ENCODE data around the gene ZNF814. TPM values are rescaled to one million over a fixed set of nuclear protein-coding genes. Genes with fewer than 3 reads are reported as not detected.
"Not testable (repeated sequence)": the region's sequence is repeated elsewhere in the genome, so short reads cannot be mapped to it uniquely, and the experiment has no call there.

The ZNF814 gene
- total RNA-seq, 1 experiment from 2014 or later, result 44.3 TPM

DNA sequence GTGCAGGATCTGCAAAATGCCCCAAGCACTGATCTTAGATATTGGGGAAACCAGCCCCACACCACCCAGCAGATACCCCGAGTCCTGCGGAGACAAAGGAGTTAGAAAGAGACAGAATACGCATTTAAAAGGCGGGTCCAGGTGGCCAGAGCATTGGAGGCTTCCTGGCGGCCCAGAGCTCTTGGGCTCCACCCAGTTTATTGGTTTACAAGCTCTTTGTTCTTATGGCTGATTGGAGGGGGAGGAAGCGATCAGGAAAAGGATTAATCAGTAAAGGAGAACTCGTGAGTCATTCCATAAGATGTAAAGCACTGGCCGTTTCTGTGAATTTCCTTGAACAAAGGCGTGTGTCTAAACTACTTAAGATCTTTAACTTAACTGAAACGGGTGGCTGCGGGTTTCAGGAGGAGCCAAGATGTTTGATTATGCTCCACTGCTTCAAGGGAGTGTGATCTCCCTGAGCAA, 38.3 kb downstream of the ZNF814 start:
- Histone ChIP-seq H3K36me3 (ENCODE audit: insufficient read depth, low read length, poor library complexity, severe bottlenecking) (peaks cover 21% of the 10 kb centered on the region), H3K27ac (ENCODE audit: low read depth, low read length, poor library complexity, severe bottlenecking) (peak overlapping the region; percentile 86), H3K4me1 (ENCODE audit: insufficient read depth, low read length, poor library complexity, severe bottlenecking) (no peaks in the 10 kb centered on the region), H3K27me3 (replicated peaks; ENCODE audit: insufficient read depth, low read depth, low read length, poor library complexity) (no peaks in the 10 kb centered on the region), H3K4me3 (ENCODE audit: low read depth, low read length, poor library complexity, severe bottlenecking) (peak overlapping the region; percentile 81), H3K9me3 (ENCODE audit: low read depth, low read length, poor library complexity, severe bottlenecking) (no peaks in the 10 kb centered on the region)
- ChIA-PET POLR2A (ENCODE audit: low non-redundant PET) (no interaction called here), CTCF (no interaction called here)
- TF ChIP-seq EZH2 (IDR thresholded peaks at IDR 0.05; ENCODE audit: borderline replicate concordance, low read depth, low read length, poor library complexity, severe bottlenecking), result no peak
- TF ChIP-seq, protein P1, sequence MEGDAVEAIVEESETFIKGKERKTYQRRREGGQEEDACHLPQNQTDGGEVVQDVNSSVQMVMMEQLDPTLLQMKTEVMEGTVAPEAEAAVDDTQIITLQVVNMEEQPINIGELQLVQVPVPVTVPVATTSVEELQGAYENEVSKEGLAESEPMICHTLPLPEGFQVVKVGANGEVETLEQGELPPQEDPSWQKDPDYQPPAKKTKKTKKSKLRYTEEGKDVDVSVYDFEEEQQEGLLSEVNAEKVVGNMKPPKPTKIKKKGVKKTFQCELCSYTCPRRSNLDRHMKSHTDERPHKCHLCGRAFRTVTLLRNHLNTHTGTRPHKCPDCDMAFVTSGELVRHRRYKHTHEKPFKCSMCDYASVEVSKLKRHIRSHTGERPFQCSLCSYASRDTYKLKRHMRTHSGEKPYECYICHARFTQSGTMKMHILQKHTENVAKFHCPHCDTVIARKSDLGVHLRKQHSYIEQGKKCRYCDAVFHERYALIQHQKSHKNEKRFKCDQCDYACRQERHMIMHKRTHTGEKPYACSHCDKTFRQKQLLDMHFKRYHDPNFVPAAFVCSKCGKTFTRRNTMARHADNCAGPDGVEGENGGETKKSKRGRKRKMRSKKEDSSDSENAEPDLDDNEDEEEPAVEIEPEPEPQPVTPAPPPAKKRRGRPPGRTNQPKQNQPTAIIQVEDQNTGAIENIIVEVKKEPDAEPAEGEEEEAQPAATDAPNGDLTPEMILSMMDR (conservative IDR thresholded peaks at IDR 0.05; ENCODE audit: low read depth, low read length), result no peak
- DNase-seq (ENCODE audit: low spot score), result peak; percentile 58
- intact Hi-C loops (cut with micrococcal nuclease; ENCODE audit: unreplicated experiment), result no loop called here
- no TSS peak for BruUV-seq (replicated peaks)

DNA sequence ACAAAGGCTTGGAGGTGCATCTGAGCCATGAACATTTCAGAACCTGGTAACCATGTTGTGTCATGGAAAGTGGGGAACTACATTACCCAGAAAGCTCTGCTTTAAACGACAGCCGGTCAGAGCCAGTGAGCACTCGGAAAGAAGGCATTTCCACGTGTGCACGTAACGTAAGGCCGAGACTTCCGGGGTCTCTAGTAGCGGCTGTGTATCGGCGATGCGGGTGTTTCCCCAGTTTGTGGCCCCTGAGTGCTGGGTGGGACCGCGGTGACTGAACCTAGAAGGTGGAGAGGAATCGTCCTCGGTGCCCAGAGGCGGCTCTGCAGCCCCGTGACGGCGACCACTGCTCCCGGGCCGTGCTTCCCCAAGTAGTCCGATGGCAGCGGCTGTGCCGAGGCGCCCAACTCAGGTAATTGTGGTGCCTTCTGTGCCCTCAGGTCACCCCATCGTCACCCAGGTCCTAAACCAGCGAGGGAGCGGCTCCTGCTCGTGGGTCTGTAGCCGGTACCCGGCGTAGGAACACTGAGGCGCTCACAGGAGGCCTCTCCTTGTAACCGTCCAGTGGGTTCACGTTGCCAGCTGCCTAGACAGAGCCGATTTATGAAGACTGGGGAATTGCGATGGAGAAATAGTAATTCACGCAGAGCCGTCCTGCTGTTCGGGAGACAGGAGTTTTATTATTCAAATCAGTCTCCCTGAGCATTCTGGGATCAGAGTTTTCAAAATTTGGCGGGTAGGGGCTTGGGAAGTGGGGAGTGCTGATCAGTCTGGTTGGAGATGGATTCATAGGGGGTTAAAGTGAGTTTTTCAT, 39.0 kb downstream of the ZNF814 start, which contains the start of gene ZNF587:
Gene ZNF587, plus strand, starts transcription at position 194 of the 808 bp plus-strand sequence. Its CDS starts 180 bp downstream, at position 374.
- H3K9me3 ChIP-seq (ENCODE audit: low read depth, low read length, poor library complexity, severe bottlenecking); CTCF ChIA-PET; POLR2A ChIA-PET (ENCODE audit: low non-redundant PET); H3K4me1 ChIP-seq (ENCODE audit: insufficient read depth, low read length, poor library complexity, severe bottlenecking); intact Hi-C loops (cut with micrococcal nuclease; ENCODE audit: unreplicated experiment); H3K27me3 ChIP-seq (replicated peaks; ENCODE audit: insufficient read depth, low read depth, low read length, poor library complexity): not testable (repeated sequence)
- Histone ChIP-seq H3K4me3 (ENCODE audit: low read depth, low read length, poor library complexity, severe bottlenecking) (peak within 1 kb of the TSS; percentile 81), H3K27ac (ENCODE audit: low read depth, low read length, poor library complexity, severe bottlenecking) (peak within 1 kb of the TSS; percentile 86), H3K36me3 (ENCODE audit: insufficient read depth, low read length, poor library complexity, severe bottlenecking) (peaks cover 17% of the 10 kb centered on the region)
- DNase-seq (ENCODE audit: low spot score), result peak; percentile 91
- BruUV-seq (replicated peaks), result TSS peak; percentile 61

DNA sequence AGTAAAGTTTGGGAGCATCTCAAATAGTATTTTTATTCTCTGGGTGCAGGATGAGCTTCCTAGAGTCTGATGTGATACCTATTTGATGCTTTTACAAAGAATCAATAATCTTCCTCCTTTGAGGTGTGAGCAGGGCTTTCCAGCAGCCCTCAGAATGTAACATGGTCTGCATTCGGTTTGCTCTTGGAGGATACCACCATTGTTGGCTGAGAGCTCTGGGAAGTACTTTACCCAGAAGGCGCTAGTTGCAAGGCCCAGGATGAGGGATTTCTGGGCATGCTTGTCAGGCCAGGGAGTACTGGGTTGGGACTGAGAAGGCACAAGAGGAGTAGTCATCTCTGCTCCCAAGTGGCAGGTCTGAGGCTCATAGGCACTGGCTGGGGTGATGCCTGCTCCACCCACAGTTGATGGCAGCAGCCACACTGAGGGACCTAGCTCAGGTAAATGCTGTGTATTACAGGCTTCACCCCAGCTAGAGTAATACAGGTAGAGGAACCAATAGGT, 39.6 kb downstream of the ZNF814 start:
- CTCF ChIA-PET; H3K9me3 ChIP-seq (ENCODE audit: low read depth, low read length, poor library complexity, severe bottlenecking); H3K4me1 ChIP-seq (ENCODE audit: insufficient read depth, low read length, poor library complexity, severe bottlenecking); BruUV-seq (replicated peaks); H3K27me3 ChIP-seq (replicated peaks; ENCODE audit: insufficient read depth, low read depth, low read length, poor library complexity); H3K27ac ChIP-seq (ENCODE audit: low read depth, low read length, poor library complexity, severe bottlenecking); DNase-seq (ENCODE audit: low spot score); intact Hi-C loops (cut with micrococcal nuclease; ENCODE audit: unreplicated experiment); POLR2A ChIA-PET (ENCODE audit: low non-redundant PET): not testable (repeated sequence)
- peaks cover 14% of the 10 kb centered on the region for H3K36me3 ChIP-seq (ENCODE audit: insufficient read depth, low read length, poor library complexity, severe bottlenecking)
- H3K4me3 ChIP-seq (ENCODE audit: low read depth, low read length, poor library complexity, severe bottlenecking), result peak overlapping the region; percentile 81

DNA sequence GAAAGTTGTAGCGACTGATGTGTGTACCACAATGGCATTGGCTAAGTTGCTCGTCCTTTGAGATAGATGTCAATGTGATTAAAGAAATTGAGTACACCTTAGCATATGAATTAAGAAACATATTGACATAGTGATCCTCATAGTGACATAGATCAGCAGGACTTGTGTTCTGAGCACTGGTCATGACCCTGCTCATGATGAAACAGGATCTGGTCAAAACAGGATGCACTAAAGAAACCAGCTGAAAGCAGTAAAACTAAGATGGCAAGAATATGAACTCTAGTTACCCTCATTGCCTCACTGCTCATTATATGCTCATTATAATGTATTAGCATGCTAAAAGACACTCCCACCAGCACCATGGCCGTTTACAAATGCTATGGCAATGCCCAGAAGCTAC, 41.7 kb downstream of the ZNF814 start:
- H3K4me1 ChIP-seq (ENCODE audit: insufficient read depth, low read length, poor library complexity, severe bottlenecking); H3K27ac ChIP-seq (ENCODE audit: low read depth, low read length, poor library complexity, severe bottlenecking); H3K27me3 ChIP-seq (replicated peaks; ENCODE audit: insufficient read depth, low read depth, low read length, poor library complexity); intact Hi-C loops (cut with micrococcal nuclease; ENCODE audit: unreplicated experiment); H3K36me3 ChIP-seq (ENCODE audit: insufficient read depth, low read length, poor library complexity, severe bottlenecking); H3K4me3 ChIP-seq (ENCODE audit: low read depth, low read length, poor library complexity, severe bottlenecking); DNase-seq (ENCODE audit: low spot score); H3K9me3 ChIP-seq (ENCODE audit: low read depth, low read length, poor library complexity, severe bottlenecking); BruUV-seq (replicated peaks); CTCF ChIA-PET; POLR2A ChIA-PET (ENCODE audit: low non-redundant PET): not testable (repeated sequence)

All from A673 (cell line).